ENCODE results near the gene SWI5. TPM values are rescaled to one million over a fixed set of nuclear protein-coding genes. Genes with fewer than 3 reads are reported as not detected.

Gene SWI5
- total and polyA plus RNA-seq, 7 donors, result 10.0 to 24.7 (median 20.1) TPM

DNA sequence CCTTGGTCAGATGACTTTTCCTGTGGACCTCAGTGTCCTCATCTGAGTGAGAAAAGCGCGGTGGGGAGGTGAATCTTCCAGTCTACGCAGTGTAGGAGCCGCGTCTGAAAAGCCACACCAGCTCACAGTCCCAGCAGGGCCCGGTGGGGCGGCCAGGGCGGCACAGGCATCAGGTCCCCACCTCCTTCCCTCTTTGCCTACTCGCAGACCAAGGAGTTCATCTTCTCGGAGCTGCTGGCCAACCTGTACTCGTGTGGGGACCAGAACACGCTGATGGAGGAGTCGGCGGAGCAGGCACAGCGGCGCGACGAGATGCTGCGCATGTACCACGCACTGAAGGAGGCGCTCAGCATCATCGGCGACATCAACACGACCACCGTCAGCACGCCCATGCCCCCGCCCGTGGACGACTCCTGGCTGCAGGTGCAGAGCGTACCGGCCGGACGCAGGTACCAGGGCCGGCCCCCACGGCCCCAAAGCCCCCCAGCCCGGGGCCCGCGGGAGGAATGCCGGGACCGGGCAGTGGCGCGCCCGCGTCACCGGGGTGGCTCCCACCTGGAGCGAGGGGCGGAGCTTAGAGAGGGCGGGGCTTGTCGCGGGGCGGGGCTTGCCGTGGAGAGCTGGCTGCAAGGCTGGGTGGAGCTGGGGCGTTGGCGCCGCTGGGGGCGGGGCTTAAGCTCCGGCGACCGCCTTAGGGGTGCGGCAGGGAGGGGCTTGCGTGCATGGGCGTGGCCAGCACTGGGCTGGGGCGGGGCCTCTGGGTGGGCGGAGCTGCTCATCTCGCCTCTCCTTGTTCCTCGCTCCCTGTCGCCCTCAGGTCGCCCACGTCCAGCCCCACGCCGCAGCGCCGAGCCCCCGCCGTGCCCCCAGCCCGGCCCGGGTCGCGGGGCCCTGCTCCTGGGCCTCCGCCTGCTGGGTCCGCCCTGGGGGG, 25.9 kb upstream of the SWI5 start:
- peak; percentile 81 to 93 for DNase-seq
- ATAC-seq, result peak; percentile 82 to 94 (median 90)
- Histone ChIP-seq H3K27ac (no peak overlapping the region), H3K4me3 (peak overlapping the region; percentile 44), H3K36me3 (ENCODE audit: insufficient read depth in 1 of 2, low read depth in 1 of 2) (no peaks in the 10 kb centered on the region), H3K27me3 (ENCODE audit: insufficient read depth in 3 of 3, low read length in 2 of 3) (peaks cover 0 to 21% (median 11%) of the 10 kb centered on the region in 3 donors), H3K4me1 (no peaks in the 10 kb centered on the region), H3K9me3 (no peaks in the 10 kb centered on the region)
- TF ChIP-seq, protein P1, sequence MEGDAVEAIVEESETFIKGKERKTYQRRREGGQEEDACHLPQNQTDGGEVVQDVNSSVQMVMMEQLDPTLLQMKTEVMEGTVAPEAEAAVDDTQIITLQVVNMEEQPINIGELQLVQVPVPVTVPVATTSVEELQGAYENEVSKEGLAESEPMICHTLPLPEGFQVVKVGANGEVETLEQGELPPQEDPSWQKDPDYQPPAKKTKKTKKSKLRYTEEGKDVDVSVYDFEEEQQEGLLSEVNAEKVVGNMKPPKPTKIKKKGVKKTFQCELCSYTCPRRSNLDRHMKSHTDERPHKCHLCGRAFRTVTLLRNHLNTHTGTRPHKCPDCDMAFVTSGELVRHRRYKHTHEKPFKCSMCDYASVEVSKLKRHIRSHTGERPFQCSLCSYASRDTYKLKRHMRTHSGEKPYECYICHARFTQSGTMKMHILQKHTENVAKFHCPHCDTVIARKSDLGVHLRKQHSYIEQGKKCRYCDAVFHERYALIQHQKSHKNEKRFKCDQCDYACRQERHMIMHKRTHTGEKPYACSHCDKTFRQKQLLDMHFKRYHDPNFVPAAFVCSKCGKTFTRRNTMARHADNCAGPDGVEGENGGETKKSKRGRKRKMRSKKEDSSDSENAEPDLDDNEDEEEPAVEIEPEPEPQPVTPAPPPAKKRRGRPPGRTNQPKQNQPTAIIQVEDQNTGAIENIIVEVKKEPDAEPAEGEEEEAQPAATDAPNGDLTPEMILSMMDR (IDR thresholded peaks at IDR 0.05), result no peak
- 21 to 30% (median 30%) methylated on average over 60 to 81 of the region's 81 CpGs for WGBS, 3 donors
- intact Hi-C loops (cut with DNase I), result loop anchor here in 1 of 2 donors (10.0 kb wide), 1 partner anchor 55 kb away; no protein-coding TSS in a partner anchor

GRCh38 chr9:128250839-128251731, 25.0 kb upstream of the SWI5 start:
- no peaks in the 10 kb centered on the region for H3K9me3 ChIP-seq
- no peaks in the 10 kb centered on the region for H3K4me1 ChIP-seq
- DNase-seq, result no peak
- ATAC-seq, result no peak
- H3K27ac ChIP-seq, result no peak overlapping the region
- peak overlapping the region; percentile 44 for H3K4me3 ChIP-seq
- H3K36me3 ChIP-seq (ENCODE audit: insufficient read depth in 1 of 2, low read depth in 1 of 2), result peaks cover 0 to 2% of the 10 kb centered on the region in 2 donors
- peaks cover 0 to 21% (median 11%) of the 10 kb centered on the region in 3 donors for H3K27me3 ChIP-seq (ENCODE audit: insufficient read depth in 3 of 3, low read length in 2 of 3)
- WGBS, 3 donors, result 23 to 40% (median 35%) methylated on average over 24 to 43 of the region's 43 CpGs
- intact Hi-C loops (cut with DNase I), result no loop called here
- TF ChIP-seq, protein P1 (IDR thresholded peaks at IDR 0.05), result no peak

GRCh38 chr9:128251732-128252100, 24.4 kb upstream of the SWI5 start:
- TF ChIP-seq, protein P1 (IDR thresholded peaks at IDR 0.05), result no peak
- intact Hi-C loops (cut with DNase I), result no loop called here
- Histone ChIP-seq H3K36me3 (ENCODE audit: insufficient read depth in 1 of 2, low read depth in 1 of 2) (peaks cover 0 to 9% of the 10 kb centered on the region in 2 donors), H3K9me3 (no peaks in the 10 kb centered on the region), H3K27me3 (ENCODE audit: insufficient read depth in 3 of 3, low read length in 2 of 3) (peaks cover 0 to 21% (median 11%) of the 10 kb centered on the region in 3 donors), H3K4me3 (no peak overlapping the region), H3K4me1 (no peaks in the 10 kb centered on the region), H3K27ac (no peak overlapping the region)
- DNase-seq (no peak), ATAC-seq (no peak)
- WGBS, 3 donors, result 69 to 72% (median 71%) methylated on average over 3 of the region's 3 CpGs

- WGBS, 3 donors, result 85 to 87% (median 86%) methylated on average over 23 to 25 of the region's 25 CpGs
- Histone ChIP-seq H3K4me1 (no peaks in the 10 kb centered on the region), H3K27me3 (ENCODE audit: insufficient read depth in 3 of 3, low read length in 2 of 3) (peaks cover 0 to 21% (median 11%) of the 10 kb centered on the region in 3 donors), H3K36me3 (ENCODE audit: insufficient read depth in 1 of 2, low read depth in 1 of 2) (peaks cover 0 to 17% of the 10 kb centered on the region in 2 donors), H3K27ac (no peak overlapping the region), H3K9me3 (no peaks in the 10 kb centered on the region), H3K4me3 (no peak overlapping the region)
- ATAC-seq, result no peak
- TF ChIP-seq, protein P1 (IDR thresholded peaks at IDR 0.05), result no peak
- DNase-seq, result no peak
- intact Hi-C loops (cut with DNase I), result no loop called here
These were observed 23.5 kb upstream of the SWI5 start for GRCh38 chr9:128252317-128253139.

Data from psoas muscle (tissue), 8 donors.